HG02840 (cell line): ENCODE measurements around the gene DOK7.

Experiments
- ATAC-seq: cut with Tn5 transposase; IDR thresholded peaks from one replicate; pipeline ENCODE4 v1.9.1; 2021; ENCODE audit warnings: mild to moderate bottlenecking, moderate library complexity, moderate number of reproducible peaks; ENCODE audit not compliant: unreplicated experiment, low FRiP score

The DOK7 gene

DNA sequence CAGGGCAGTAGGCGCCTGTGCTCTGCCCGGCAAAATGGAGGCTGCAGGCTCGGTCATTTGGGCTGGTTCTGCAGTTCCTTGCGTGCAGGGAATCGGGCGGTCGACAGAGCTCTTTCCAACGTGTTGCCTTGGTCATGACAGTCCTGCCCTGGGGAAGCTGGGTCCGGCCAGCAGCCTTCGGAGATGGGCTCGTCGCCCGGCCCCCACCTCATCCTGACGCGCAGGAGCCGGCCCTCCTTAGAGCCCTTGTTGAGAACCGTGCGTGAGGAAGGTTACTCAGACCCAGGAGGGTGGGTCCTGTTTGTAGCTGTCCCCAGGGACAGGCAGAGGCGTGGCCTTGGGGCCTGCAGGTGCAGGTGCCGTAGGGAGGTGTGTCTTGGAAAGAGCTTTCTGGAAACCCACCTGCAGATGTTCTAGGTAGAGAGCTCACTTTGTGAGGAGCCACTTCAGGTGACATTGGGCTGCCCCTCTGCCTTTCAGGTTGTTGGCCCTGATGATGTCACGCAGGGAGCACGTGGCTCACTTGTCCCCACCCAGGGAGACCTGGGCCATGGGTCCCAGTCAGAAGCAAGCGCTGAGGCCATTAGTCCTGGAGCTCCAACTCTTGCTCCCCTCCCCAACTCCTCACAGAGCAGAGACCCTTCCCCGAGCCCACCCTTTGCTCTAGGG lies 36.5 kb upstream of the DOK7 start:
- ATAC-seq, result no peak

GRCh38 chr4:3427134-3427476 lies 36.0 kb upstream of the DOK7 start:
- no peak for ATAC-seq

GRCh38 chr4:3427706-3428446 lies 35.2 kb upstream of the DOK7 start:
- no peak for ATAC-seq

DNA sequence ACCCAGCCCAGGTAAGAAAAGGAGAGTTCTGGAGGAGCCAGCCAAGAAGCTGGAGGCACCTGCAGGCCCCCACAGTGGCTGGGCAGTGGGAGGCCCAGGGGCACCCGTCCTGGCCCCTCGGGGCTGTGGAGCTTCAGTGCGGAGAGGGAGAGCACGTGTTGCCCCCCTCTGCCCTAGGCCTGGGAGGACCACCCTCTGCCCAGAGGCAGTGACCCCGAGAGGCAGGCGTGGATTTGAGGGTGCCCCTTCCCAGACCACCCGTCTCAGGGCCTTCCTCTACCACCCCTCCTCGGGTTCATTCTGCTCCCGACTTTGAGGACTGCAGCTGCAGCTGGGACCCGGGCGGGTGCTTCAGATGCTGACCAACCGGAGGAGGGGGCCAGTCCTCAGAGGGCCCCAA lies 33.5 kb upstream of the DOK7 start:
- ATAC-seq, result no peak

- ATAC-seq, result no peak
These were observed 32.6 kb upstream of the DOK7 start for GRCh38 chr4:3430524-3430923.

DNA sequence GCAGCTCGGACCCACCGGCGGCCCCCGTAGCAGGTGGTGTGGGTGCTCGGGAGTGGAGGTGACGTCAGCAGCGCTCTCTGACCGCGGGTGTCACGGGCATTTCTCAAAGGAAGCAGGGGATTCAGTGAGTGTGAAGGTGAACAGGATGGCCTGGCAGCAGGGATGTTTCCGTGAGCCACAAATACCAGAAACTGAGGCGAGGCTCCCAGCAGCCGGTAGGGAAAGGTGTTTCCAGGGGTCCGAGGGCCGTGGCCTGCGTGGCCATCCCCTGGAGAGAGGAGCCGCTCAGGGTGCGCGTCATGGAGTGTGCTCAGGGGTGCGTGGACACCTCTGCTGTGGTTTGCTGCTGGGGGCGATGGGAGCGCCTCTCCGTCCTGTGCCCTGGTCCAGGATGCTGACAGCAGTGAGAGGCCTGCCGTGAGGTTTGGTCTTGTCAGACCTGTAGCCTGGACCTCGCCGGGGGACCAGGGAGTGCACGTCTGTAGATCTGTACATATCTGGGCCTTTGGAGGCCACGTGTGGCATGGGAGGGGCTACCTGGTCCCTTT lies 31.6 kb upstream of the DOK7 start:
- ATAC-seq, result no peak

GRCh38 chr4:3432381-3432790 lies 30.7 kb upstream of the DOK7 start:
- ATAC-seq, result no peak

DNA sequence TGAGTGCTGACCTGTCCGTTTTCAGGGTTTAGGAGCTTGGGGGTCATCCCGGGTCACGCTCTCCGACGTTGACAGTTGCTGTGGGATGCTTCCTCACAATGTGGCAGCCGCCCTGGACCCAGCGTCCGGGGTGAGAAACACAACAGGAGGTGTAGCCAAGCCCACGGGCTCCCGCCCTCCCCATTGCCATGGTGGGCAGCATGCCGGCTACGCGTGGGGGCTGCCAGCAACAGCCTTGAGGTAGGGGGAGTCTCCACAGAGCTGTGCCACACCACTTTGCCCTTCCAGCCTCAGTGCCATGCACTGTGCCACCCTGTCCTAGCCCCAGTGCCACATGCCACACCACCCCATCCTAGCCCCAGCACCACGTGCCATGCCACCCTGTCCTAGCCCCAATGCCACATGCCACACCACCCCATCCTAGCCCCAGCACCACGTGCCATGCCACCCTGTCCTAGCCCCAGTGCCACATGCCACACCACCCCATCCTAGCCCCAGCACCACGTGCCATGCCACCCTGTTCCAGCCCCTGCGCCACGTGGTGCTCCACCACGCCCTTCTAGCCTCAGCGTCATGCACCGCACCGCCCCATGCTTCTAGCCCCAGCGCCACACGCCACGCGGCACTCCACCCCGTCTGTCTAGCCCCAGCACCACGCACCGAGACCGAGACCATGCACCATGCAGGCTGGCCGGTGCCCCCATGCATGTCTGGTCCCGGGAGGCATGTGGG lies 29.8 kb upstream of the DOK7 start:
- ATAC-seq, result no peak

DNA sequence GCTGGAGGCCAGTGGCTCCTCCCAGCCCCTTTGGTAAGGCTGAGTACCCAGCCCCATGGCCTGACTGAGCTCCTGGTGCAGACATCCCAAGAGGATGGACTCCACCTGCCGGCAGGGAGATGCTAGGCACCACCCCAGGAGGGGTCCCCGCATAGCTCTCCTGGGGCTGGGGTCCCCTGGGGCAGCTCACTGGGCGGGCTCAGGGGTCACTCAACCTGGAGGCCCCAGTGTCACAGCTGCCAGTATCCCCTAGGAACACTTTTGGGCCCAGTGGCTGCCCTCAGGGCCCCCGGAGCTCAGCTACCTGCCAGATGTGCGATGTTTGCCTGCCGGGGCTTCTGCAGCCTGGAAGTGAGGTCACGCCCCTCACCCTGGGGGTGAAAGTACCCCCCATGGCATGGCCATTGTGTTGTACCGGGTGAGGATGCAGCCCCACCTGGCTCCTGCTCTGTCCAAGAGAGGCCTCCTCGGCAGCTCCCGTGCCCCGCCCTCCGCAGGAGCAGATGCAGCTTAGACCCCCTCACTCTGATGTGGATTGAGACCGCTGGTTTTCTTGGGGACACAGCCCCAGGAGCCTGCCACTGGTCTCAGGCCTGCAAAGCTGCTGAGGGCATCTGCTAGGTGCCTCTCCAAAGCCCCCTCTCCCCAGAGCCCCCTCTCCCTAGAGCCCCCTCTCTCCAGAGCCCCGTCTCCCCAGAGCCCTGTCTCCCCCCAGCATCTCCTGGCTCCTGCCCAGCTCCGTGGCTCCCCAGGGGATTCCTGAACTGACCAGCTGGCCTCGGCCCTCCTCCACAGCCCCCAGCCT lies 28.0 kb upstream of the DOK7 start:
- no peak for ATAC-seq

- no peak for ATAC-seq
These were observed 27.5 kb upstream of the DOK7 start for GRCh38 chr4:3435686-3435956.

DNA sequence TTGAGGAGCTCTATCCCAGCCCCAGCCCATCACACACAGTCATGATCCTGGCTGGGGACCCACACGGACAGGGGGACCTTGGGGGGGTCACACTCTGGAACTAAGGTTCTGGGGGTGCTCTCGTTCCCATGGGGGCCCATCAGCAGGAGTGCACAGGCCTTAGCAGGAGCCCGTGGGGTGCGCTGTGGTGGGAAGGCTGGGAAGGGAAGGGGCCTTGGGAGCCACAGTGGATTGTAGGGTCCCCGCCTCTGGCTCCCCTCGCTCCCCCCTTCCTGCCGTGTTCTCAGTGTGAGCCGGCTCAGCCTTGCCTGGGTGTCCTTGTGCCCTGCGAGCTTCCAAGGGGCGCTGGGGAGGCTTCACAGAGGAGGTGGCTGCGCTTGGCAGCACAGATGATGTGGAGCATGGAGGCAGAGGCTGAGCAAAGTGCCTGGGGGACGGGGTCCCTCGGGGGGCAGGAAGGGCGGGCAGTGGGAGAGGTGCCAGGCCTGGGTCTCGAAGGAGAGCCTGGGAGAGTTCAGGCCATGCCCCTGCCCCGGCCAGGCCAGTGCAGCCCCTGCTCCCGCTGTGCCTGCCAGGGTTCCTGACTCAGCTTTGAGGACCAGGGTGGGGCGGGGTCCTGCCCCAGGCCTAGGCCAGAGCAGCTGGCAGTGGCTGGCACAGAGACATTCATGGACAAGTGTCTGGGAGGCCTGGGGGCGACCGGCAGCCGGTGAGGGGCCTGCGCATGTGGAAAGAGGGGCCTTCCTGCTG lies 26.9 kb upstream of the DOK7 start:
- no peak for ATAC-seq

DNA sequence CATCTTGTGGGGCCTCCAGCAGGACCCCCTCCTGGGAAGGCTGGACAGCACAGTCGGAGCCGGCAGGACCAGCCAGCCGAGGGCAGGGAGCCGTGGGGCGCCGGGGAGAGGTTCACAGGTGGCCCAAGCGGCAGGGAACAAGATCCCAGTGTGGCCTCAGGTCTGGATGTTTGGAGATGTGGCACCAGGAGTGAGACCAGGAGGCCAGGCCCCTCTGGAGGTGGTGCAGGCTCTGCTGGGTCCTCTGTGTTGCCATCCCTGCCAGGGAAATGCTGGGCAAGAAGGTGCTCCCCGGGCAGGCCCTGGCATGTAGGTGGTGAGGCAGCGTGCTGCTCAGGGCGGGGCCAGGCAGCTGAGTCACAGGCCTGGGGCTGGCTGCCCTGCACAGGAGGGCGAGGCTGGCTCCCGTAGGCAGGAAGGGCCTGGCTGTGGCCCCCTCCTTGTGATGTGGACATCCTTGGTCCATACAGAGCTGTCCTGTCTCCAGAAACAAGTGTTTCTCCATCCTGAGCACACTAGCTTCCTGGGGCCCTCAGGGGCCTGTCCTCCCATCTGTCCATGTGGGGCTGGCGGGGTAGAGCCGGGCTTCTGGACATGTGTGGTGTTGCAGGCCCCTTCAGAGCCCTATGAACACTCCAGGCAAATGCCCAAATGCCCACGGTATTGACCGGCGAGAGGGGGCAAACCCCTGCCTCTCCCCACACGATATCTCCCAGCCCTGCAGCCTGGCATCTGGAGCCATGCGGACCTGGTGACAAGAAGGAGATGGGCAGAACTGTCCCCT lies 26.1 kb upstream of the DOK7 start:
- no peak for ATAC-seq

DNA sequence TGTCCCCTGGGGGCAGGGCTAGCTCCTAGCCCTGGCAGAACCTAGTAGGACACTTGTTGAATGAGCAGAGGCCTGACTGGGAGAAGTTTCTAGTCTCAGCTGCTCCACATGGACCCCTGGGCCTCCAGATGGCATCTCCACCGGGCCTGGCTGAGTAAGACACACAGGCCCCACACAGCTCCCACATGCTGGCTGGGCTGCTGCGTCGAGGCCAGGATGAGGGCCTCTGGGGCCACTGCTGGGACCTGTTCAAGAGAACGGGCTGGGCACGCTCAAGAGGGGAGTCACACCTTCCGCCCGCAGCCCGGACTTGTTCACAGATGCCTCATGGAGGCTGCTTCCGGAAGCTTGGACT lies 25.5 kb upstream of the DOK7 start:
- ATAC-seq, result no peak

- ATAC-seq, result no peak
These were observed 24.9 kb upstream of the DOK7 start for GRCh38 chr4:3437998-3438846.

DNA sequence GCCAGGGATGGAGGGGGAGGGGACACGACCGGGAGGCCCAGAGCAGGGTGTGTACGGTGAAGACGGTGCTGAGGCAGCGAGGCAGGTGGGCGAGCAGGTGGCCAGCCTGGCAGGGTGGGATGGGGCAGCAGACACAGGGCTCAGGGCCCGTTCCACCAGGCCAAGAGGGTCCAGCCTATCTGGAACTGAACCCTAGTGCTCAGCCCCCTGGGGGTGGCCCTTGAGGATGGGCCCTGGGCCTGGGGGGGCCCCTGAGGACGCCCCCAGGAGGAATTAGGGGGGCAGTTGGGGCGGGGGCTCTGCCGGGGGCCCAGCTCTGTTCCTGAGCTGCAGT lies 24.3 kb upstream of the DOK7 start:
- no peak for ATAC-seq

GRCh38 chr4:3439391-3439790 lies 23.7 kb upstream of the DOK7 start:
- no peak for ATAC-seq

- ATAC-seq, result no peak
These were observed 23.1 kb upstream of the DOK7 start for GRCh38 chr4:3440011-3440410.

DNA sequence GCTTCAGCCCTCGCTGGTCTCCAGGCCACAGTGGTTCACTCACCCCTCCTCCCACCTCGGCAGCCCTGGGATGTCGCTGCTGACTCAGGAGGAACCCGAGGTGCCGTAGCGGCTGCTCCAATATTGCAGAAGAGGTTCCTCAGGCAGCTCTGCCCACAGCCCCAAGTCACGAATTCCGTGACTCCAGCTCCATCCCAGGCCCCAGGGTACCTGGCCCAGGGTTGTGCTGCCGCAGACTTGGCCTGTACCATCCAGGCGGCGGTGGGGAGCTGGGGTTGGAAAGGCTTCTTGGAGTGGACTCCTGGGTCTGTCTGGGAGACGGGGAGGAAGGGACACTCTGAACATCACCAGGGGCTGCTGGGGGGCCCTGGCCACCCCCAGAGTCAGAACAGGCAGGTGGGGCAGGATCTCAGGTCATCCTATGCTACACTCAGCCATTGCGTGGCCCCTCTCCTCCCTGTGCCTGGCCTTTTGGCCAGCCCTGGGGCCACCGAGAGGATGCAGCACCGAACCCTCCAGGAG lies 22.1 kb upstream of the DOK7 start:
- ATAC-seq, result no peak
